ENCODE data around the gene SLIT3.

The SLIT3 gene

DNA sequence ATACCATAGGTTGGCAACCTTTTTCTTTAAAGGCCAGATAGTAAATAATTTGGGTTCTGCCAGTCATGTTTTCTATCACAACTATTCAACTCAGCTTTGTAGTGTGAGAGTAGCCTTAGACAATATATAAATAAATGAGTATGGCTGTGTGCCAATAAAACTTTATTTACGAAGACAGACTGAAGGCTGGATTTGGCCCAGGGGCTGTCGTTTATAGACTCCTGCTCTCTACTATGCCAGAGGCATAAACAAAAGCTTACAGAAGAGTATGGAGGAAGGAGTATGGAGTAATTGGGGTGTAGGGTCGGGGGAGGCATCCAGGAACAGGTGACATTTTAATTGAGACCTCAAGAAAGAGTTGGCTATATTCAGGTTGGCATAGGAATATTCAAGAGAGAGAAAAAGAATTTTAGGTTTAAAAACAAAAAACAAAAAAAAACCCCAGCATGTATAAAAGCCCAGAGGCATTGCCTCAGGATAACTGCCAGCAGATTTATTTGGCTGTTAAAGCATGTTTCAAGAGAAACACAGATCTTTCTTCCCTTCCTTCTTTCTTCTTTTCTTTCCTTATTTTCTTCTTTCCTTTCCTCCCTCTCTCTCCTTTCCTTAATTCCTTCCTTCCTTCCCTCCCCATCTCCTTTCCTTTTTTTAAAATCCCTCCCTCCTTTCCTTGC, 39.9 kb downstream of the SLIT3 start:
- DNase-seq, result no peak

DNA sequence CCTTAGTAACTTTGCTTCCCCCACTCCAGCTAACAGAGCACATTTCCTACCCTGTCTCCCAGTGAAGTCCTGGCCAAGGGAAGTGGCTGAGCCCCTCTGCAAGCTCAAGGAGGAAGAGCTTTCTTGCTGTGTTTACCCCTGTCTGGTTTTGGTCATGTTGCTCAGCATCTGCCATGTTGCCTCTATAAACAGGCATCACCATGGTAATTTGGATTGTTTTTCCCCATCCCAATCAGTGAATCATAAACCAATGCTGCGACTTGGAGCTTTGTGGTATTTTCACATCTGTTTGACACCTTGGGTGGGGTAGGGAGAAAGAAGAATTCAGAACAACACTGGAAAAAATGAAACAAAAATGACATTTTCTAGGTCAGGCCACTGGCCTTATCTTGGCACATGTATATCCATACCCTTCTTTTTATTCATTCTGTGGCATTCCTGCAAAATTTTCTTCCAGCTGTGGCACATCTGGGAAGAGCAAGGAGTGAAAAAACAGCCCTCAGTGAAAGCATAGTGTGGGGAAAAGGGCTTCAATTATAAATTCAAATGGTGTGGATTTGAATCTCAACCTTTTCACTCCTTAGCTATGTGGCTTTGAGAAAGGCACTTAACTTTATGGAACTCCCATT, 42.5 kb downstream of the SLIT3 start:
- DNase-seq, result no peak

DNA sequence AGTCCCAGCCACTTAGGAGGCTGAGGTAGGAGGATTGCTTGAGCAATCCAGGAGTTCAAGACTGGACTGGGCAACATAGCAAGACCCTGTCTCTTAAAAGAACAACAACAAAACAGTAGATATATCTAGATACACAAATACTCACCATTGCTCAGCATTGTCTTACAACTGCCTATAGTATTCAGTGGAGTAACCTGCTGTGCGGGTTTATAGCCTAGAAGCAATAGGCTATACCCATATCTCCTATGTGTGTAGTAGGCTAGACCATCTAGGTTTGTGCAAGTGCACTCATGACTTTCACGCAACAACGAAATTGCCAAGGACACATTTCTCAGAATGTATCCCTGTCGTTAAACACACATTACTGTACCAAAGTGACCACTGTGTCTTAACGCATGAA, 44.7 kb downstream of the SLIT3 start:
- no peak for DNase-seq

DNA sequence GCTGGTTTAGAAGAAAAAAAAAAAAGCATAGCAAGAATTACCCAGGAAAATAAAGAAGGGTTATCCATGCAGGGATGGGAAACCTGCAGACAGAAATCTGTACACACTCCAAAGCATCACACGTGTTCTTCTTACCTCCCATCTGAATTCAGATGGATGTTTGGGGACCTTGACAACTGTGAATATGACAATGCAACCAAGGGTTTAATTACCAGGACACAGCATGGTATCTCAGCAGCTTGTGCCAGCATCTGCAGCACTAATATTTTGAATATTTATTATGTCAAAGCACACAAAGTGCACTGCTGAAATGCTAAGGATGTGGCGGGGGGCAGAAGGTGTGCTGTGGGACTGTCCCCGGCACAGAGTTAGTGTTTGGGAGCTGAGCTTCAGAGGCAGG, 47.9 kb downstream of the SLIT3 start:
- DNase-seq, result no peak

DNA sequence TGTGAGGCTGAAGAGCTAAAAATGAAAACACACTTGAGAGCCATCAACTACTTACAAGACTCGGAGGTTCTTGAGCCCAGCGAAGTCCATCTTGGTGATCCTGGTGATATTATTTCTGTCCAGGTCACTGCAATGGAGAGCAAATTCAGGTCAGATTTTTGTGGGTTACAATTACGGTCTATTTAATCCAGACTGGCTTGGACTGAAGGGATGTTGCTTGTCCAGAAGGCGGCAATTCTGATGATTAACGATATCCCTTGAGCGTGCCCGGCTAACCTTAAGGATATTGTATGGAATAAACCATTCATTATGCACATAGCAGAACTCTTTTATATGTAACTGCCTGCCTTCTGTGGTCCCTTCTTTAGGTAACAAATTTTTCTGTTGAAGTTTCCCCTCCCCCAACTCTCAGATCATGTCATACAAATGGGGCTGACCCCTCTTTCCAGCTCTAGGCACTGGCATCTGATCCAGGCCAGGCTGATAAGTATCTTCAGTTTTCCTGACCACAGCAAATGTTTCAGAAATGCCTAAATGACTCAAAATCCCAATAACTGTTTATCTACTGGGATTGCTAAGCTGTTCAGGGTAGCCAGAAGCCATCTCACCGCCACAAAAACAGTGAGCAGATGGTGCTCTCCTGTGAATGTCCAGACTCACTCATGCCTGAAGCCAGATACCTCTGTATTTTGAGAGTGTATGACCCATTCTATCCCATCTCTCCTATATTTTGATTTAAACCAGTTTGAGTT, 49.4 kb downstream of the SLIT3 start:
- no peak for DNase-seq

DNA sequence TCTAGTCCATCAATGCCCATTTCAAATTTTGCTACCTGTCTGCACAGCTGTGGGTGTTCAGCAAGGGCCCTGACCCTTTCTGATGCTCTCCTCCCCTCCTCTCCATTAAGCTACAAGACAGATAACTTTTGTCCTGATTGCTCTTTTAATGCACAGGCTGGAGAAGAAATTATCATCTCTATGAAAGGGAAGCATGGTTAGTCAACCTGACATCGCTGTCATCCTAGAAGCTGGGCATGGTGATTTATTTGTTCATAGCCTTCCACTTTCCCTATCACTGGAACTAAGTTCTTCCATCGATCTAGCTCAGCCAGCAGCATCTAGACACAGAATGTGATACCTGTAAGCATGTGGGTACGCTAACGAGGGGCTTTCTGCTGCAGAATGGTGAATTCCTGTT, 50.1 kb downstream of the SLIT3 start:
- no peak for DNase-seq

DNA sequence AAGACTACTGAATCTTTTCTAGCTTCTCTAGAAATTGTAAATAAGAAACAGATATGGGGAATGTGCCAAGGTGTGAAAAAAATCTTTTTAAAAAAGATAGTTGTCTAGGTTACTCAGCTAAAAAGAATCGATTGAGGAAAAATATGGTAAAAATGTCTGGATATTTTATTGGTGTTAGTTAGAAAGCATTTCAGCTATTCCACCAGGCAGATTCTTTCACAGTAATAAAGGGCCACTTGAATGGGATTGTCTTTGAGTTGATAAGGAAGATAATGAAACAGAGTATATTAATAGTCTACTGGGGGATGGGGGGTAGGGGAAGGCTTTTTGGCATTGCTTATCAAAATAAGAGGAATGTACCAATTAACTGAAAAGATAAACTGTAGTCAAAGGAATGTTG, 51.9 kb downstream of the SLIT3 start:
- no peak for DNase-seq

DNA sequence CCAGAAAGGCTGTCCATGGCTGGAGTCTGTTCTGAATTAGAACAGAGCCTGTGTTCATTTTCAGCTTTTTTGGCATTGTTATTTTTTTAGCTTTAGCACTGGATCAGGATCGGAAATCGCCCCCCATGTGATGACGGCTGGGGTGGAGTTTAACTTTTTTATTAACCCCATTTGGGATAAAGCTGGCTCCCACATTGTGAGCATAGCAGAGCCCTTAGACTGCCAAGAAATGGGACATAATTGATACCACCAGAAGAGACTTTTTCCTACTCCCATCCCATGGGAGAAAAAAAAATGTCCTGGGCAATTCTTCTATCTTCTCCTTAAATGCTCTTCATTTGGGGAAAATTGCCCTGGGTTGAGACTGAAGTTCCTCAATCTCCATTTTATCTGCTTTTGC, 52.4 kb downstream of the SLIT3 start:
- DNase-seq, result no peak

DNA sequence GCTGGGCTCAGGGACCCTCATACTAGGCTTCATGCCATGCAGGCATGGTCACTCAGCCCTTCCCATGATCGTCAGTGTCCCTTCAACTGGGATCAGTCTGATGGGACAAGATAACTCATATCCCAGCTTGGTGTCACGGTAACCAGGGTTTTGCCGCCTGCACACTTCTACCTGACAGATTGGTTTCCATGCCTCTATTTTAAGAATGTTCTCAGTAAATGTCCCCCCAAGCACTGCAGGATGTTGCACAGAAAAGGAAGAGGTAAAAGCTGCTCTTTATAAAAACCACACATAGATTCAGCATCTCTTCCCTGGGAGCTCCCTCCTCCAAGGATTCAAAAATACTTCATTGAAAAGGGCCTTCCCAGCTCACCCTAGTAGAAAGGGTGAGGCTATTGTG, 56.1 kb downstream of the SLIT3 start:
- no peak for DNase-seq

DNA sequence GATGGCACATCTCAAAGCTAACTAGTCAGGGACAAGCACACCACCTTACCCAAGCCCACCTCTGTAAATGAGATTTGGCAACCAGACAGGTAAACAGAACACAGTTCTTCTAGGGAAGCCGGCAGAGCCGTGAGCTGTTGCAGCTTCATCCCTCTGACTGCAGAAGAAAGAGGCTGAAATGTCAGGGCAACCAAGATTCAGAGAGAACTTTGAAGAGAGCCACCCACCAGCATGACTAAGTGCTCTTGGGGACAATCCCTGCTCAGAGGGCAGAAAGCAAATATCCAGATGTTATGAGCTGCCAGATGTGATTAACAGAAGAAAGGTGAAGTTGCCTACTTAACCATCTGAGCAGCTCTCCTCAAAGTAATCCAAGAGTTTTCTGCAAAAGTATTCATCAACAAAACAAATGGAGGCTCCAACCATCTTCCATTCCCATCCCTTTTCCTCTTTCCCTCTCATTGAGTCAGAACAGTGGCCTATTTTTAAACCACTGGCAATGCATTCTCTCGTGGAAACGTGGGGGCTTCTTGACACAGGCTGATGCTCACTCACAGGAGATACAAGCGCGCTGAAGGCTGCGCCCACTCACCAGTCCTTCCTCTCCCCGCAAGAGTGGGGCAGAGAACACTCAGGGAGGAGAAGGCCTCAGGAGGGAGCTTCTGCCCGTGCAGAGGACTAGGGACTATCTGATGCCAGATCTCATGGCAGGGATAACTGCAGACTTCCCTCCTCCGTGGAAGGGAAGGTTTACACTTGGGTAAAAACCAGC, 57.1 kb downstream of the SLIT3 start:
- no peak for DNase-seq

DNA sequence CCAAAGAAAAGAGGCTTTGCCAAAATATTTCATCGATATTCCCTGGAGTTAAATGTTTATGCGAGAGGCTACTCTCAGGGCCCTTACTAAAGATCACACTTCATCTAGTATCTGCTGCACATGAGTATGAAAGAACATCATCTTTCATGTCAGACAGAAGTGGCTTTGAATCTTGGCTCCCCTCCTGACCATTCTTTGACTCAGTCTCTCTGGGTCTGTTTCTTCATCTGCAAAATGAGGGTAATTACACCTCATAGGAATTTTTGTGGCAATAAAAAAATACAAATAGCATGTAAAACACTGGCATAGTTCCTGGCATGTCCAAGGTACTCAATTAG, 58.1 kb downstream of the SLIT3 start:
- no peak for DNase-seq

DNA sequence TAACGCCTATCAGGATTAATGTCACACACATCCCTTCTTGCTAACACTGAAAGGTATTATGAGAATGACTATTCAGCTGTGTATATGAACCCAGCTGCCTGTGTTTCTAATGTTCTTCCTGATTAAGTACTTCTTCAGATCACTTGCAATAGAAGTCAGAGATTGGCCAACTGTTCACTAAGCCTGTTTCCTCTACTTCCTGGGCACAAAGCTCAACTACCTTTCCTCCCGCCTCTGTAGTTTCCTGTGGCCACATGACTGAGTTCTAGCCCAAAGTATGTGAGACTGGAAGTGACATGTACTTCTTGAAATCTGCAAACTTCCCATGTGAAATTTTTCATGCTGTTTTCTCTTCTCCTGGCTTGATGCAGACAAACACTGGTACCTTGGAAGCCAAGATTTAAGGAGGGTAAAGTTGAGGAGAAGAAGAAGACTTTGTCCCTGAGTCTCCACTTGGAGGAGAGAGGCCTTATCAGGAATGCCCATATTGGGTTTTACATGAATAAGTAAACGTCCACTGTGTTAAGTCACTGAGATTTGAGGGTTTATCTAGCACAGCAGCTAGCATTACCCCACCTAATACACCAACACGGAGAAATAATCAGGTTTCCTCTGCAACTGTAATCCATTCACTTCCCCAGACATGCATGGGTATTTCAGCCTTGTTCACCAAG, 58.6 kb downstream of the SLIT3 start:
- no peak for DNase-seq

DNA sequence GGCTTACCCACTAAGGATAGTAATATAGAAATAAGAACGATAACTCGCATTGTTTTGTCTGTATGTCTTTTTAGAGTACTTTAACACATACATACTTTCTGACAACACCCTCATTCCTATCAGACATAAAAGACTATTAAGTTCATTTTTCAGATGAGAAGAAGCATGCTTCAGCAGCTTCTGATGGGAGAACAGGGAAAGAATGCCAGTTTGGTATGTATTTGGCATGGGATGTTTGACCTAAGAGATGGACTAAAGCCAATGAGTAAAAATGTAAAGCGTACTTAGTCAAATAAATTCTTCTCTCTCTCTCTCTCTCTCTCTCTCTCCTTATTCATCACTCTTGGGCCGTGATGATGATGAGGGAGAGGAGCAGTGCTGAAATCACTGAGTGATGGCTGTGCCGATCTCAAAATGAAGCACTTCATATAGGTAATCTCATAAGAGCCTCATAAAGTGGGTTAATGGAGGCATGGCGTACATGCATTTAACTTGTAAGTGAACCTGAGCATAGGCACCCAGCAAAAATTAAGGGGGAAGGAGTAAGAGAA, 71.5 kb downstream of the SLIT3 start:
- no peak for DNase-seq

DNA sequence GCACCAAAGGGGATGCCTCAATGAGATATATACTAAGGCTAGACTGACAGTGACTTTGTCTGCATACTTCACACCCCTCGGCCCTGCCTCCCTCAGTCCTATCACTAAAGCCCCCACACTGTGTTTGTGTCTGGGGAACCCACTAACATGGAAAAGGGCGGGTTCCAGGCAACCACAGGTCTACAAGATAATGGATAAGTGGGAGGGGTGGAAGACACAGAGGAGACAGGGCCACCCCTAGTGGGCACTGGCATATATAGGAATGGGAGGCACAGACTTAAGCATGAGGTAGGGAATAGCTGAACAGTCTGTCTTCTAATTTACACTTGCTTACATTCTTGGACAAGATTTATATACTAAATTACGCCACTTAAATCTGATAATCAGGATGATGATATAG, 74.0 kb downstream of the SLIT3 start:
- DNase-seq, result no peak

DNA sequence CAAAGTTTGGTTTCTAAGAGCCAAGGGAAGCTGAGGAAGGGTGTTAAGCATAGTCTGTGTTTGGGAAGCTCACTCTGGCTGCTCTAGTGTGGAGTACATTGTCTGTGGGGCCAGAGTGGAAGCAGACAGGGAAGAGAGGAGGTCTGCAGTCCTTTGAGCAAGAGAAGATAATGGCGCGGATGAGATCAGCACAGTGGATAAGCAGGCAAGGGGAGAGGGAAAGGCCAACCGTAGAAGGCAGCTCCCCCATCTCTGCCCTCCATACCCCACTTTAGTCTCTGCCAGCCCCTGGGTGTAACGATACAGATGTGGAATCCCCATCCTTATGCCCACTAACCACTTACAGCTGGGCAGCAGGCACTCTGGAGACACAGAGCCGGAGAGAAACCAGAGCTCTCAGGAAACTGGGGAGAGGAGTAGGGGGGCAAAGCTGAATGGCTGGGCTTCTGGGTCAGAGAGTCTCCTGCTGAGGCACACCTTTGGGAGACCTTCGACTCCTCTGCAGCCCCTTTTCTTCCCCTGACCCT, 75.0 kb downstream of the SLIT3 start:
- no peak for DNase-seq

DNA sequence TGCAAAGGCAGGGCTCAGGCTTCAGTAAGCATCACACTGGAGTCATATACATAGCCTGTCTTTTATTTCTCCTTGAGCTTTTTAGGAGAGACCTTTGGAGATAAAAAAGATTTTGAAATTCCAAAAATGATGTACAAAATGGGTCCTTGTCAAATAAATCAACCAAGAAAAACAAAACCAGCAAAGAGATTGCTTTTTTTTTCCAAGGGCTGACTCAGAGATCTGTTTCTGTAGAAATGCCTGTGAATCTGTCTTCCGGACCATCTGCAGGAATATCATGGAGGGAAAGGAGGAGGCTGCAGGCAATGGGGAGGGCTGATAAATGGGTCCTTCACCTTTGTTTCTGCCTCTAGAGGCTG, 77.4 kb downstream of the SLIT3 start:
- DNase-seq, result no peak

DNA sequence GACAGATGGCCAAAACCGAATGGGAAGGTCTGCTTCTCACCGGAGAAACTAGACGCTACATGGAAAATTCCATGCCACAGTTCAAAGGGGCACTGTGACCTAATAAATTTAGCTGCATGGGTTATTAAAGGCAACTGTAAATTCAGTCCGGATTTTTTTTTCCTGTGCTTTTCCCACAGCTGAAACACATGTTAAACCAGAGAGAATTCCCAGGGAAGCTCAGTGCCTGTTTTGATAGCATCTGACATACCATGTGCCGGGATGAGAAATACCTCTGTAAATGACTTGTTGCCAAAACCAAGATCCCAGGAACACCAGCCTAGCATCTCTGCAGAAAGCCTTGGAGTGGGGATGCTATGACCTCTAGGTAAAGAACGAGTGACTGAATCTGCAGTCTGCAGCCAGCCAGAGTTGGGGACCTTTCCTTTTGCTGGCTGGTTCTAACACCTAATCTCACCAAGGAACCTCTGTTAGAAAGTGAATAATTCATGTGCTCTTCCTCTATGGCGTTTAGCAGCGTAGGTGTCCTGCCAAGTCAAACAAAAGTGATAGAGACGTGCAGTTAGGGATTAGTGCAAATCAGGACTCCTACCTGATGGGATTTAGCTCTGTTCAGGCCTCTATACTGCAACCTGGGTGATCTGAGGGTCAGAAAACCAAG, 77.9 kb downstream of the SLIT3 start:
- DNase-seq, result no peak

DNA sequence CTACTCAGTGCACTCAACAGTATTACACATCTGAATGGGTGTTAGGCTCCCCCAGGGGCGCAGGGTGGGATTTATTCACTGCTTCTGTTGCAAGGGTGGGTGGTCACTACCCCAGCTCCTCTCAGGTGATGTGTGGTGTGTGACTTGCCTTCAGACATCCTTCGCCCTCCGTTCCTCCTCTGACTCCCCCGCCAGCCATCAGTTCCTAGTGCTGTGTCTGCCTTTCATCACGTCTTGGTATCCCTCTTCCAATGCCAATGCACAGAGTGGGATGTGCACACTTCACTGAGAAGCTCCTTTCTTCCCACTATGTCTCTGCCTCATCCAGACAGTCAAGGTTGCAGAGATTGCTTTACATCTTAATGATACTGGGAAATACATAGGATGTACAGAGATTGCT, 79.4 kb downstream of the SLIT3 start:
- DNase-seq, result no peak

DNA sequence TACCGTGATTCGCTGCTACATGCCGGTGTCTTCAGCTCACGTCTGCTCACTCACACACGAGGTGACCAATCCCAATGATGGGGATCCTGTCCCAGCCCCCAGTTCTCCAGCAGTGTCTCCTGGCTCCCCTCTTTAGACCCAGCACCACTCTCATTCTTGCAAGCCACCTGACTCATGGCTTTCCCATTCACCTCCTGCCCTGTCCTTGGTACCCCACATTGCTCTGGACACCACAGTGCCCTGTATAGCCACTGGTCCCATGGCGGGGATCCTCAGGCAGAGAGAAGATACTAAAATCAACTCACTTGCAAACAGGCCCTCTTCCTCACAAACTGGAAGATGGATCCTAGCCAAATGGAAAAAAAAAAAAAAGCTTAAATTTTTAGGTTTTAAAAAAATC, 81.0 kb downstream of the SLIT3 start:
- DNase-seq, result no peak

DNA sequence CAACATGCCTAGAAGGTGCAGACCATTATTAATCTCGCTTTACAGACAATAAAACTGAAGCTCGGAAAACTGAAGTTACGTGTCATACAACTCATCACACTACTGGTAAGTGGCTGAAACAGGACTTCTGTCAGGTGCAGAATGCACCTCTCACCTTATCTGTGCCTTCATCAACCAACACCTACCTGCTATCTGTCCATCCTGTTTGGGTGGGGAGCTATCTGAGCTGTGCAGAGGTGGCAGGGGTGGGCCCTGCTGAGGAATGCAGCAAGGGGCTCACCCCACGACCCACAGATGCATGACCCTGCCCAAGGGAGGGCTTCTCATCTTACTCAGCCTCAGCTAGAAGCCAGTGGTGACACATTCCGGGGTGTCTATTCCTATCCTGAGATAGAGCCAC, 81.6 kb downstream of the SLIT3 start:
- DNase-seq, result no peak

DNA sequence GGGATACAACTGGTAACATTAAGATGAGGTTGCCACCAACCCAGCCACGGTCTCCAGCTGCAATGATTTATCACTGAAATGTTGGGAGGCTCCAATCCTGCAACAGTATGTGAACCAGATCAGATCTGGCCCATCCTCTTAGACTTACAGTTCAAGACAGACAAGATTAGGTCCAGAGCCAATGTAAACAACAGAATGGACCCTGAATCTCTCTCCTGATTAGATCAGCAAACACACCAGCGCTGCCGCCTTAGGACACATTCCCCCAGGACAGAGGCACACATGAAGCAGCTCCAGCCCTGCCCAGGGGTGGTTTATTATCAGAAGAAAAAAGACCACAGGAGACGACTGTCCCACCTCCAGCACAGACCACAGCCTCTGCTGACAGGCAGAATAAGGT, 82.1 kb downstream of the SLIT3 start:
- no peak for DNase-seq

DNA sequence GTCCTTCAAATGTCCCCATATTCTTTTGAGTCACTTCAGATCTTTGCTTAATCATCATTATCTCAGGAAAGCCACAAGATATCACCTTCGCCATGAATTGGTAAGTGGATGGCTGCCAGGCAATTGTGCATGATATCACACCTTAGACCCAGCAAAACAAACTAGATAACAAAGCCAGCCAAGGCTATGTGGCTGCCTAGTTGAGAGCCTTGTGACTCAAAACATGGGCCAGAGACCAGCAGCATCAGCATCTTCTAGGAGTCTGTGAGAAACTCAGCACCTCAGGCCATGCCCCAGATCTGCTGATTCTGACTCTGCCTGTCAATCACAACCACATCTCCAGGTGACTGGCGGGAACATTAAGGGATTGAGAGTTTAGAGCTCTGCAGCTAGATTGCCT, 82.8 kb downstream of the SLIT3 start:
- DNase-seq, result no peak

Data from NCI-H1417 treated with DMSO at 0.1 percent for 48 hours (cell line).